Mononuclear cell (primary cell): ENCODE data around the gene SLF1. TPM values are rescaled to one million over a fixed set of nuclear protein-coding genes. Genes with fewer than 3 reads are reported as not detected.

Experiments
- H3K27me3 ChIP-seq: 2 replicates; pipeline ENCODE4 v1.6.0; 2011; ENCODE audit warnings: low read length, control low read depth; ENCODE audit not compliant: insufficient read depth
- H3K4me1 ChIP-seq: 2 replicates; pipeline ENCODE4 v1.5.1; 2011; ENCODE audit warnings: mild to moderate bottlenecking, low read length, control low read depth; ENCODE audit not compliant: insufficient read depth
- H3K4me3 ChIP-seq: 2 replicates; pipeline ENCODE4 v1.5.1; 2011; ENCODE audit warnings: mild to moderate bottlenecking, low read length, moderate library complexity
- H3K9me3 ChIP-seq: 2 replicates; pipeline ENCODE4 v1.5.1; 2011; ENCODE audit warnings: low read depth, mild to moderate bottlenecking, control low read depth, low read length
- total RNA-seq: library from RNA; depleted of rRNA; stranded (reverse); fragments of >200 nt; gene quantifications from one replicate; pipeline ENCODE4 v1.2.3, GENCODE V29; 2012

SLF1 gene
- total RNA-seq, 1 donor: 19.0 TPM

- no peaks in the 10 kb centered on the region for H3K4me1 ChIP-seq
- no peaks in the 10 kb centered on the region for H3K27me3 ChIP-seq
- no peaks in the 10 kb centered on the region for H3K9me3 ChIP-seq
- H3K4me3 ChIP-seq: no peak overlapping the region
Observed at GRCh38 chr5:94690778-94691177, 72.3 kb downstream of the SLF1 start.

GRCh38 chr5:94691291-94691690 lies 72.8 kb downstream of the SLF1 start:
- no peaks in the 10 kb centered on the region for H3K9me3 ChIP-seq
- H3K4me1 ChIP-seq: no peaks in the 10 kb centered on the region
- H3K27me3 ChIP-seq: no peaks in the 10 kb centered on the region
- H3K4me3 ChIP-seq: no peak overlapping the region

GRCh38 chr5:94691949-94692348 lies 73.5 kb downstream of the SLF1 start:
- H3K4me1 ChIP-seq: no peaks in the 10 kb centered on the region

GRCh38 chr5:94692581-94692980 lies 74.1 kb downstream of the SLF1 start:
- Histone ChIP-seq H3K4me3 (no peak overlapping the region), H3K4me1 (no peaks in the 10 kb centered on the region), H3K27me3 (no peaks in the 10 kb centered on the region), H3K9me3 (no peaks in the 10 kb centered on the region)

More at GRCh38 chr5:94691949-94692348, 73.5 kb downstream of the SLF1 start:
- Histone ChIP-seq H3K4me3 (no peak overlapping the region), H3K9me3 (no peaks in the 10 kb centered on the region), H3K27me3 (no peaks in the 10 kb centered on the region)

GRCh38 chr5:94693043-94693822 lies 74.8 kb downstream of the SLF1 start:
- Histone ChIP-seq H3K9me3 (no peaks in the 10 kb centered on the region), H3K4me1 (no peaks in the 10 kb centered on the region), H3K4me3 (no peak overlapping the region), H3K27me3 (no peaks in the 10 kb centered on the region)

- Histone ChIP-seq H3K4me1 (no peaks in the 10 kb centered on the region), H3K27me3 (no peaks in the 10 kb centered on the region), H3K9me3 (no peaks in the 10 kb centered on the region), H3K4me3 (no peak overlapping the region)
Observed at GRCh38 chr5:94693845-94694370, 75.4 kb downstream of the SLF1 start.

GRCh38 chr5:94694671-94695070 lies 76.2 kb downstream of the SLF1 start:
- H3K4me3 ChIP-seq: no peak overlapping the region
- no peaks in the 10 kb centered on the region for H3K27me3 ChIP-seq
- H3K4me1 ChIP-seq: no peaks in the 10 kb centered on the region
- no peaks in the 10 kb centered on the region for H3K9me3 ChIP-seq

- no peak overlapping the region for H3K4me3 ChIP-seq
- no peaks in the 10 kb centered on the region for H3K27me3 ChIP-seq
- no peaks in the 10 kb centered on the region for H3K9me3 ChIP-seq
- no peaks in the 10 kb centered on the region for H3K4me1 ChIP-seq
Observed at GRCh38 chr5:94698197-94698596, 79.7 kb downstream of the SLF1 start.

GRCh38 chr5:94699562-94699961 lies 81.1 kb downstream of the SLF1 start:
- Histone ChIP-seq H3K4me1 (no peaks in the 10 kb centered on the region), H3K27me3 (no peaks in the 10 kb centered on the region), H3K4me3 (no peak overlapping the region), H3K9me3 (no peaks in the 10 kb centered on the region)

- Histone ChIP-seq H3K9me3 (no peaks in the 10 kb centered on the region), H3K4me3 (no peak overlapping the region), H3K4me1 (no peaks in the 10 kb centered on the region), H3K27me3 (no peaks in the 10 kb centered on the region)
Observed at GRCh38 chr5:94700592-94700991, 82.1 kb downstream of the SLF1 start.

- Histone ChIP-seq H3K27me3 (no peaks in the 10 kb centered on the region), H3K9me3 (no peaks in the 10 kb centered on the region), H3K4me1 (no peaks in the 10 kb centered on the region), H3K4me3 (no peak overlapping the region)
Observed at GRCh38 chr5:94702729-94703128, 84.3 kb downstream of the SLF1 start.

GRCh38 chr5:94705427-94705826 lies 87.0 kb downstream of the SLF1 start:
- Histone ChIP-seq H3K9me3 (no peaks in the 10 kb centered on the region), H3K4me3 (no peak overlapping the region), H3K27me3 (no peaks in the 10 kb centered on the region), H3K4me1 (no peaks in the 10 kb centered on the region)

GRCh38 chr5:94707359-94707758 lies 88.9 kb downstream of the SLF1 start:
- Histone ChIP-seq H3K9me3 (no peaks in the 10 kb centered on the region), H3K4me3 (no peak overlapping the region), H3K4me1 (no peaks in the 10 kb centered on the region), H3K27me3 (no peaks in the 10 kb centered on the region)

- Histone ChIP-seq H3K4me3 (no peak overlapping the region), H3K9me3 (no peaks in the 10 kb centered on the region), H3K27me3 (no peaks in the 10 kb centered on the region)
Observed at GRCh38 chr5:94709277-94709676, 90.8 kb downstream of the SLF1 start.

GRCh38 chr5:94711785-94712184 lies 93.3 kb downstream of the SLF1 start:
- H3K4me1 ChIP-seq: no peaks in the 10 kb centered on the region
- H3K9me3 ChIP-seq: no peaks in the 10 kb centered on the region

More at GRCh38 chr5:94709277-94709676, 90.8 kb downstream of the SLF1 start:
- no peaks in the 10 kb centered on the region for H3K4me1 ChIP-seq

GRCh38 chr5:94715768-94716167 lies 97.3 kb downstream of the SLF1 start:
- H3K9me3 ChIP-seq: no peaks in the 10 kb centered on the region
- no peaks in the 10 kb centered on the region for H3K4me1 ChIP-seq
- H3K27me3 ChIP-seq: no peaks in the 10 kb centered on the region
- no peak overlapping the region for H3K4me3 ChIP-seq

More at GRCh38 chr5:94711785-94712184, 93.3 kb downstream of the SLF1 start:
- Histone ChIP-seq H3K27me3 (no peaks in the 10 kb centered on the region), H3K4me3 (no peak overlapping the region)
